ENCODE measurements around the gene RHBDL3.
"Not testable (repeated sequence)": the region's sequence is repeated elsewhere in the genome, so short reads cannot be mapped to it uniquely, and the experiment has no call there.

RHBDL3 gene

GRCh38 chr17:32349854-32350665 lies 84.4 kb downstream of the RHBDL3 start, which contains the start of gene ZNF207:
TSS of gene ZNF207 (plus strand) at chr17:32350157. CDS start at chr17:32350286, 129 bp downstream.
- TF ChIP-seq, protein P1, sequence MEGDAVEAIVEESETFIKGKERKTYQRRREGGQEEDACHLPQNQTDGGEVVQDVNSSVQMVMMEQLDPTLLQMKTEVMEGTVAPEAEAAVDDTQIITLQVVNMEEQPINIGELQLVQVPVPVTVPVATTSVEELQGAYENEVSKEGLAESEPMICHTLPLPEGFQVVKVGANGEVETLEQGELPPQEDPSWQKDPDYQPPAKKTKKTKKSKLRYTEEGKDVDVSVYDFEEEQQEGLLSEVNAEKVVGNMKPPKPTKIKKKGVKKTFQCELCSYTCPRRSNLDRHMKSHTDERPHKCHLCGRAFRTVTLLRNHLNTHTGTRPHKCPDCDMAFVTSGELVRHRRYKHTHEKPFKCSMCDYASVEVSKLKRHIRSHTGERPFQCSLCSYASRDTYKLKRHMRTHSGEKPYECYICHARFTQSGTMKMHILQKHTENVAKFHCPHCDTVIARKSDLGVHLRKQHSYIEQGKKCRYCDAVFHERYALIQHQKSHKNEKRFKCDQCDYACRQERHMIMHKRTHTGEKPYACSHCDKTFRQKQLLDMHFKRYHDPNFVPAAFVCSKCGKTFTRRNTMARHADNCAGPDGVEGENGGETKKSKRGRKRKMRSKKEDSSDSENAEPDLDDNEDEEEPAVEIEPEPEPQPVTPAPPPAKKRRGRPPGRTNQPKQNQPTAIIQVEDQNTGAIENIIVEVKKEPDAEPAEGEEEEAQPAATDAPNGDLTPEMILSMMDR (IDR thresholded peaks at IDR 0.05; ENCODE audit: extremely low read depth, missing control alignments): no peak
- peak; percentile 93 for DNase-seq (ENCODE audit: low spot score)

DNA sequence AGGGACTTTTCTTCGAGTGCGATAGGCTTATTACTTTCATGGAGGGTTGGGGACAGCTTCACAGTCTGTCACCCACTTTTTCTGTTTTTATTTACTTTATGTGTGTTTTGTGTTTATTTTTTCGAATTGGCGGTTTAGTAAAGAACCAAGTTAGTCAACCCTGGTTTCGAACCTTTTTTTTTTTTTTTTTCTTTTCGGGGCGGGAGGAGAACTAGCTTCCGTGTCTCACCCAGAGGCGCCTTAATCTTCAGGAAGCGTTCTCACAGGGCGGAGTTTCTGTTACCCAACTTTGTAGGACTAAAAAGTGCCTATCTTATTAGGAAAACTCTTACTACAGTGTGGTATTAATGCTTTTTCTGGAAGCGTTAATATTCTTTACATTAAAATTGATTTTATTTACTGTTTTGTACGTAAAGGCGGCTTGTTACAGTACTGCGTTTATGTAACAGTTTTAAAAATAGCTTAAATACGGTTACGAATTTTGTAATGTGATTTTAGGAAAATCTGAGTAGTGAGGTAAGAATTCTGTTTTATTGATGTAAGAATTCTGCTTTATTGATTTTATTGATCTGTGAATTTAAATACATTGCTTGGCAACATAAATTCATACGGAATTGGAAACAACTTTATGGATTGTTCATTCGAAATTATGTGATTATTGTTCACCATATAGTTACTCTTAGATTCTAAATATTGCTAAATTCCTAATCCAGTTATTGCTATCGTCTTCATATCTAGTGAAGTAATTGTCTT lies 85.2 kb downstream of the RHBDL3 start:
- TF ChIP-seq, protein P1 (IDR thresholded peaks at IDR 0.05; ENCODE audit: extremely low read depth, missing control alignments): no peak
- DNase-seq (ENCODE audit: low spot score): peak; percentile 49

DNA sequence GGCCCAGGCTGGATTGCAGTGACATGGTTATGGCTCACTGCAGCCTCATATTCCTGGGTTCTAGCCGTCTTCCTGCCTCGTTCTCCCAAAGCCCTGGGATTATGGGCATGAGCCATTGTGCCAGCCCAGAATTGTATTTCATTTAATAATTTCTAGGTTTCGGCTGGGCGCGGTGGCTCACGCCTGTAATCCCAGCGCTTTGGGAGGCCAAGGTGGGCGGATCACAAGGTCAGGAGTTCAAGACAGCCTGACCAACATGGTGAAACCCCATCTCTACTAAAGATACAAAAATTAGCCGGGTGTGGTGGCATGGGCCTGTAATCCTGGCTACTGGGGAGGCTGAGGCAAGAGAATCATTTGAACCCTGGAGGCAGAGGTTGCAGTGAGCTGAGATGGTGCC lies 87.1 kb downstream of the RHBDL3 start:
- DNase-seq (ENCODE audit: low spot score): not testable (repeated sequence)

DNA sequence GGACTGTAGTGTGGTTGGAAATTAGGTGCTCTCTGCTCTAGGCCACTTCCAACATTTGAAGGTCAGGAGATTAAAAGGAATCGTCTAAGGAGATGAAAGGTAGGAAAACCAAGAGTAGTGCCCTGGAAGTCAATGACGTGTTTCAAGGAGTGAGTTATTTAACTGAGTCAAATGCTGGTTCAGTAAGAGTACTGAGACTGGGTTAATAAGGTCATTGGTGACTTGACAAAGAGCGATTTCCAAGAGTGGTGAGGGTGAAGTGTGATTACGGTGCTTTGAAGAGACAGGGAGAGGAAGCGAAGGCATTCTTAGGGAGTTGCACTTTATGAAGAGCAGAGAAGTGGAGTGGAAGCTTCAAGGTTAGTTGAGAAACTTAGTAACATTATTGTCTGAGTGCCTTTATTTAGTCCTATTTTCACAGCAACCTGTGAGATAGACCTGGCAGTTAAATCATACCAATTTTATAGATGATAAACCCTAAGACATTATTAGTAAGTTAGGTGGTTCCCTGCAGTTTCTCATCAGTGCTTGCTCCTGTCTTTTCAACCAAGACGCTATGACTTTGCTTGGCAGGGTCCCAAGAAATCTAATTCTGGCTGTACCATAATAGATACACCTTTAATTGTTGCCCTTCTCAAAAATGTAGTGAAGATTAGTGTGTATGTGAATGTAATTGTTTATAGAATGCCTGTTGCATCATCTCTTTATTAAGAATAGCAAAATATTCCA lies 90.2 kb downstream of the RHBDL3 start:
- TF ChIP-seq, protein P1 (IDR thresholded peaks at IDR 0.05; ENCODE audit: extremely low read depth, missing control alignments): no peak
- no peak for DNase-seq (ENCODE audit: low spot score)

- TF ChIP-seq, protein P1 (IDR thresholded peaks at IDR 0.05; ENCODE audit: extremely low read depth, missing control alignments): no peak
- no peak for DNase-seq (ENCODE audit: low spot score)
Observed at GRCh38 chr17:32356378-32356743, 90.7 kb downstream of the RHBDL3 start.

DNA sequence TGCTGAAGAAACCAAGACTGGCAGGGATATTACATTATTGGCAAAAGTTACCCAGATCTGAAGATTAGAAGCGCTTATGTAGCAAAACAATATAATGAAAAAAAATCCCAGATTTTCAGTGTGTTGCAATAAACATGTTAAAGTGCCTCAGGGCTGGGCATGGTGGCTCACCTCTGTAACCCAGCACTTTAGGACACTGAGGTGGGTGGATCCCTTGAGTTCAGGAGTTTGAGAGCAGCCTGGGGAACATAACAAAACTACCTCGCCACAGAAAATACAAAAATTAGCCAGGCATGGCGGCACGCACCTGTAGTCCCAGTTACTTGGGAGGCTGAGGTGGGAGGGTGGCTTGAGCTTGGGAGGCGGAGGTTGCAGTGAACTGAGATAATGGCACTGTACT lies 91.1 kb downstream of the RHBDL3 start:
- no peak for DNase-seq (ENCODE audit: low spot score)
- TF ChIP-seq, protein P1 (IDR thresholded peaks at IDR 0.05; ENCODE audit: extremely low read depth, missing control alignments): no peak

DNA sequence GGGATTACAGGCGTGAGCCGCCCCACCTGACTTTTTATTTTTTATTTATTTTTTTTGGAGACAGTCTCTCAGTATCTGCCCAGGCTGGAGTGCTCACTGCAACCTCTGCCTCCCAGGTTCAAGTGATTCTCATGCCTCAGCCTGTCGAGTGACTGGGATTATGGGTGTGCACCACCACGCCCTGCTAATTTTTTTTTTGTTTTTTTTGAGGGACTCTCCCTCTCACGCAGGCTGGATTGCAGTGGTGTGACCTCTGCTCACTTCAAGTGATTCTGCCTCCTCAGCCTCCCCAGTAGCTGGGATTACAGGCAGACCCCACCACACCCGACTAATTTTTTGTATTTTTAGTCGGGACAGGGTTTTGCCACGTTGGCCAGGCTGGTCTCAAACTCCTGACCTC lies 92.0 kb downstream of the RHBDL3 start:
- DNase-seq (ENCODE audit: low spot score): no peak
- TF ChIP-seq, protein P1 (IDR thresholded peaks at IDR 0.05; ENCODE audit: extremely low read depth, missing control alignments): no peak

Measured in GM20000 (cell line).